Fibroblast of skin of abdomen (primary cell): Measurements from ENCODE around the gene NTN4.
"Not testable (repeated sequence)": the region's sequence is repeated elsewhere in the genome, so short reads cannot be mapped to it uniquely, and the experiment has no call there.

Experiments used
- DNase-seq: peaks from one replicate; pipeline ENCODE4 v3.0.0-alpha.2; 2013

NTN4 gene

GRCh38 chr12:95796225-95796981, 5.8 kb upstream of the NTN4 start:
- no peak for DNase-seq

GRCh38 chr12:95790917-95791849, 619 bp upstream of the NTN4 start:
- DNase-seq = no peak

- no peak for DNase-seq
These were observed 1.2 kb downstream of the NTN4 start for GRCh38 chr12:95789126-95790032.

- peak; percentile 26 for DNase-seq
These were observed 1.9 kb downstream of the NTN4 start for GRCh38 chr12:95788637-95789036.

GRCh38 chr12:95787274-95787818, 3.2 kb downstream of the NTN4 start:
- DNase-seq = no peak

- DNase-seq = no peak
These were observed 5.6 kb downstream of the NTN4 start for GRCh38 chr12:95784915-95785314.

- DNase-seq = no peak
These were observed 6.3 kb downstream of the NTN4 start for GRCh38 chr12:95784286-95784685.

- DNase-seq = not testable (repeated sequence)
These were observed 15.1 kb downstream of the NTN4 start for GRCh38 chr12:95775466-95775865.

GRCh38 chr12:95774311-95775045, 16.1 kb downstream of the NTN4 start:
- peak; percentile 27 for DNase-seq

- DNase-seq = no peak
These were observed 17.2 kb downstream of the NTN4 start for GRCh38 chr12:95773320-95773719.

- no peak for DNase-seq
These were observed 22.9 kb downstream of the NTN4 start for GRCh38 chr12:95767703-95768102.

- DNase-seq = no peak
These were observed 24.1 kb downstream of the NTN4 start for GRCh38 chr12:95766356-95767019.

- DNase-seq = no peak
These were observed 25.7 kb downstream of the NTN4 start for GRCh38 chr12:95764848-95765247.

- peak; percentile 68 for DNase-seq
These were observed 26.7 kb downstream of the NTN4 start for GRCh38 chr12:95763809-95764253.

- no peak for DNase-seq
These were observed 28.3 kb downstream of the NTN4 start for GRCh38 chr12:95762123-95762785.

GRCh38 chr12:95760371-95760770, 30.2 kb downstream of the NTN4 start:
- no peak for DNase-seq

- DNase-seq = no peak
These were observed 30.8 kb downstream of the NTN4 start for GRCh38 chr12:95759718-95760117.

GRCh38 chr12:95759039-95759438, 31.5 kb downstream of the NTN4 start:
- DNase-seq = no peak

- DNase-seq = no peak
These were observed 34.2 kb downstream of the NTN4 start for GRCh38 chr12:95756362-95756761.

- DNase-seq = no peak
These were observed 35.2 kb downstream of the NTN4 start for GRCh38 chr12:95755261-95755865.
